GM12891 (cell line): ENCODE results near the gene ZDHHC7.
A peak's percentile ranks its signal among the peaks of the same experiment; 100 is the strongest.

Experiments
- DNase-seq: peaks from one replicate; pipeline ENCODE4 v3.0.0; 2011; ENCODE audit warnings: low spot score; ENCODE audit not compliant: insufficient read length
- FAIRE-seq: peaks from 2 replicates; lab custom pipeline; 2011; peaks lifted over from hg19 to GRCh38; lab: Jason Lieb, UNC
- PAX5 ChIP-seq: IDR thresholded peaks from 2 replicates; pipeline ENCODE4 v1.6.1; 2011; ENCODE audit warnings: low read length, moderate library complexity, mild to moderate bottlenecking; ENCODE audit not compliant: insufficient read depth, severe bottlenecking
- POLR2A ChIP-seq: IDR thresholded peaks from 2 replicates; pipeline ENCODE4 v1.6.1; 2011; ENCODE audit warnings: low read depth, low read length, control low read depth
- POLR2AphosphoS5 ChIP-seq: IDR thresholded peaks from 2 replicates; pipeline ENCODE4 v1.6.1; 2011; ENCODE audit warnings: low read depth, low read length, control low read depth
- POU2F2 ChIP-seq: IDR thresholded peaks from 2 replicates; pipeline ENCODE4 v1.6.1; 2011; ENCODE audit warnings: low read depth, mild to moderate bottlenecking, control low read depth, low read length, moderate library complexity
- SPI1 ChIP-seq: IDR thresholded peaks from 2 replicates; pipeline ENCODE4 v1.6.1; 2011; ENCODE audit warnings: low read depth, low read length, control low read depth
- TAF1 ChIP-seq: IDR thresholded peaks from 2 replicates; pipeline ENCODE4 v1.6.1; 2011; ENCODE audit warnings: low read depth, low read length, control low read depth

The ZDHHC7 gene

DNA sequence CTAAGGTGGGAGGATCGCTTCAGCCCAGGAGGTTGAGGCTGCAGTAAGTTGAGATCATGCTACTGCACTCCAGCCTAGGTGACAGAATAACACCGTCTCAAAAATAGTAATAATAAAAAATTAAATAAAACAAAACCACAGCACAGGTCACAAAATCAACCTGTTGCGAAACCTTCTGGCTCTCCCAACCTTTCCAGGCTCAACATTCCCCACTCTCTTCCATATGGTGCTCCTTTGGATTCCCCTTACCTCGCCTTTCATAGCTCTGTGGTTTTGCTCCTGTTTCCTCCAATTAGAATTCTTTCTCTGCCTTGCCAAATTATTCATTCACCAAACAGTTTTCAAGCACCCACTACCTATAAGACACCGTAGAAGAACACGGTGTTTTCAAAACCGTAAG is 4.7 kb downstream of the ZDHHC7 start:
- no peak for TF ChIP-seq SPI1
- no peak for TF ChIP-seq POU2F2
- no peak for TF ChIP-seq POLR2A
- TF ChIP-seq TAF1 = no peak
- TF ChIP-seq PAX5 = no peak
- TF ChIP-seq POLR2AphosphoS5 = no peak
- no peak for DNase-seq
- no peak for FAIRE-seq

DNA sequence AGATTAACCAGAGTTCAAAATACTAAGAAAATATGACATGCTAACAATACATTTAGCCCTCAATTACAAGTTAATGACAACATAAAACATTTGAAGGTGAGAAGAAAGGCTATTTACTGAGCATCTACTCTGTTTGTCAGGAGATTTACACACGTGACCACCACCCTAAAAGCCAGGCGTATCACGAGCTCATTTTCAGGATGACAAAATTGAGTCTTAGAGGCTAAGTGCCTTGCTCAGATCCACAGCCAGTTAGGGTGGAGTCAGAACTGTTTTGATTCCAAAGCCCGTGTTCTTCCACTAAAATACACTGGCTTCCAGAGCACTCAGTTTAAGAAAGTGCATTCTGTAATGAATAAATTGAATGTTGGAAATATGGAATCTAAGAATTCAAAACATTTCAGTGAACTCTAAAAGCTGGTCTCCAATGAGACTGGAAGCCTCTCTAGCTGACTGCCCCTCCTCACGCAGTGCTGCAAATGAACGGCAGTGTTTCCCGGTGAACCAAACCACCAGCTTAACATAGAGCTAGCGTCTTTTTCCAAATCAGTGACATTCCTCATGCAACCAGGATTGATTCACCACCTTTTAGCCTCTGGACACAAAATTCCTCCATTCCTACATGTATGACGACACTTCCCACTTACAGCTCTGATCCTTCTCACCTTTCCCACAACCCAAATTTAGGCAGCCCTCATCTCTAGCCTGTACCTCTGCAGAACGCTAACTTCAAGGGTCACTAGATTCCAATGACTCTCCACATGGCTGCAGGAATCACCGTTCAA is 5.9 kb downstream of the ZDHHC7 start:
- FAIRE-seq (no peak), DNase-seq (no peak)
- TF ChIP-seq PAX5 (no peak), TAF1 (no peak), POLR2AphosphoS5 (no peak), POU2F2 (no peak), POLR2A (no peak), SPI1 (no peak)

- TF ChIP-seq PAX5 = no peak
- TF ChIP-seq TAF1 = no peak
- TF ChIP-seq POU2F2 = no peak
- TF ChIP-seq SPI1 = no peak
- TF ChIP-seq POLR2A = no peak
- TF ChIP-seq POLR2AphosphoS5 = no peak
- no peak for DNase-seq
- FAIRE-seq = no peak
Observed at GRCh38 chr16:85004587-85005205, 6.6 kb downstream of the ZDHHC7 start.

DNA sequence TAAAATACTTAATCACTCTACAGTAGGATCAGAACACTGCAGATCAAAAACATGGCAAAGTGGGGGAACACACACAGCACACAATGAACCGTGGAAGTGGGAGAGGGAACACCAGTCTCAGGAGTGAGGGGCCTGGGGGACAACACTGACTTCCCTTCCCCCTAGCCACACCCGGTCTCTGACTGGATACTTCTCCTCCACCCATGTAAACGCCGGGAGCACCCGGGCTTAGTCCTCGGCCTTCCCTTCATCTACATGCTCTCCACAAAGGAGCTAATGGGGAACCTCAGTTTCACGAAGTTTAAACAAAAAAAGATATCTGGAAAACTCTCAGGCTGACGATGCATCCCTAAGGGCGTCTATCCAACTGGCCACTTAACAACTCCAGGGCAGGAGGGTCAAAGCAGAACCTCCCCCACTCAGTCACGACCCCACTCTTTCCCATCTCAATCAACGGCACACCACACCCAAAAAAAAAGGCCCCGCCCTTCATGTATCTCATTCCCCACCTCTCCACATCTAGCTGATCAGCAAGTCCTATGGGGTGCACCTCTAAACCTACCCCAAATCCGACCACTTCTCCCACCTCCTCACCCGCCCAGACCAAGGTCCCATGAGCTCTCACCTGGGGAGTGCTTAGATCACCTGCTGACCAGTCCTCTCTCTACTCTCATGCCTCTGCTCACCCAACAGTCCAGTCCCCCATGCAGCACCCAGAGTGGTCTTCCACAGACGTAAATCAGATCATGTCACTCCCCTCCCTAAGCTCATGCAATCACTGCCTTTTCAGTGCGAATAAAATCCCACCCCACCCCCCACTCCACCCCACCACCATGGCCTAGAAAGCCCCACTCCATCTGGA is 7.4 kb downstream of the ZDHHC7 start:
- TF ChIP-seq POLR2A = no peak
- TF ChIP-seq POU2F2 = no peak
- no peak for TF ChIP-seq TAF1
- no peak for TF ChIP-seq POLR2AphosphoS5
- TF ChIP-seq SPI1 = no peak
- TF ChIP-seq PAX5 = no peak
- DNase-seq (no peak), FAIRE-seq (no peak)

DNA sequence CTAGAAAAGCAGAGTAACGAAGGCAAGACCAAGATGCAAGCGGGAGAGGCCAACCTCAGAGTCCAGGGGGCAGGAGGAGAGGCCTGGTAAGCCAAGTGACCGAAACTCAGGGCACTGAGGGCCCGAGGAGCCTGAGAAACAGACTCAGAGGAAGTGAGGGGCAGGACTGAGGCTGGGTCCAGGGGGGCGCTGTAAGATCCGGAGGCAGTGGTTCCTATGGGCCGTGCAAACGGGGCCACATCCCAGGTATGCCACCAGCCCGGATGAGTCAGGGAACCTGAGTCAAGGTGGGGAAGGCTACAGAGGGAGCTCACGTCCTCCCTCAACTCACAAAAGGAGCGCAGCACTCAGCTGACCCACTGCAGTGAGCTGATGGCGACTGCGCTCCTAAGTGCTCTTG is 8.3 kb downstream of the ZDHHC7 start:
- DNase-seq (no peak), FAIRE-seq (no peak)
- TF ChIP-seq POLR2AphosphoS5 (no peak), POU2F2 (no peak), SPI1 (no peak), PAX5 (no peak), POLR2A (no peak), TAF1 (no peak)

GRCh38 chr16:85002608-85003007 is 8.7 kb downstream of the ZDHHC7 start:
- no peak for FAIRE-seq
- no peak for DNase-seq
- TF ChIP-seq POLR2AphosphoS5 = no peak
- peak; percentile 77 for TF ChIP-seq SPI1
- TF ChIP-seq POLR2A = no peak

DNA sequence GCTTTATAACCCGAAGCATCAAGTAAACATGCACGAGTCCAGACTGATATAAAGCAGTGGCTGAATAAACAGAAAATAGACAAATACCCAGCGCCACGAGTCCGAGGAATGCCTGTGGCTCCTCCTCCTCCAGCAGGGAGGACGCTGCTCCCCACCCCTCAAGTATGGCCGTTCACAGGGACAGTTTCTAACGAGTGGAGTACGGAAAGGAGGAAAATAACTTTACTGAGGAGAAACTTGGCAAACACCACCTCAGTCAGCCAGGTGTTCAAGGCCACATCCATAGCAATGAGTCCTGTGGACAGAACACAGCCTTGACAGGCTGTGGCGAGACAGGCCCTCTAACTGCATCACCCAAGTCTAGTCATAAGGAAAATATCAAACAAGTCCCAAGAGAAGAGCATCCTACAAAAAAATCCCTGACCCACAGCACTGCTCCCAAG is 9.2 kb downstream of the ZDHHC7 start:
- TF ChIP-seq PAX5 = no peak
- no peak for TF ChIP-seq SPI1
- no peak for TF ChIP-seq TAF1
- no peak for TF ChIP-seq POLR2AphosphoS5
- no peak for TF ChIP-seq POLR2A
- TF ChIP-seq POU2F2 = no peak
- FAIRE-seq = no peak
- DNase-seq = no peak

DNA sequence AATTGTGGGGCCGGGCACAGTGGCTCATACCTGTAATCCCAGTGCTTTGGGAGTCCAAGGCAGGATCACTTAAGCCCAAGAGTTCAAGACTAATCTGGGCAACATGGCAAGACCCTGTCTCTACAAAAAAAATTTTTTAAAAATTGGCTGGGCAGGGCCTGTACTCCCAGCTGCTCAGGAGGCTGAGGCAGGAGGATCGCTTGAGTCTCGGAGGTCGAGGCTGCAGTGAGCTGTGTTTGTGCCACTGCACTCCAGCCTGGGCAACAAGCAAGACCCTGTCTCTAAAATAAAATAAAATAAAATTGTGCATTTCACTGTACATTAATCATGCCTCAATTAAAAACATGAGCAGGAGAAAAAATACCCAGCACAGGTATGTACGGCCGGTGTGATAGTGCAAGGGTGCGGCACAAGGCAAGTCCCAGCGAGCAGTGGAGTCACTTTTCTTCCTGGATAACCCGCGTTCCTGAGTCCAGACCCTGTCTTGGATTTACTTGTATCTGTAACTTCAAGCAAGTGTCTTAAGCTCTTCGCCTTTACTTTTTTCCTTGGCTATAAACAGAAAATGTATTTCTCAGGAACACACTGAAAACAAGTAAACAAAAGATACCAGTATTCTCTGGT is 11.4 kb downstream of the ZDHHC7 start:
- TF ChIP-seq POU2F2 = no peak
- TF ChIP-seq POLR2AphosphoS5 = no peak
- no peak for TF ChIP-seq PAX5
- TF ChIP-seq POLR2A = no peak
- TF ChIP-seq TAF1 = no peak
- TF ChIP-seq SPI1 = no peak
- no peak for DNase-seq
- no peak for FAIRE-seq

DNA sequence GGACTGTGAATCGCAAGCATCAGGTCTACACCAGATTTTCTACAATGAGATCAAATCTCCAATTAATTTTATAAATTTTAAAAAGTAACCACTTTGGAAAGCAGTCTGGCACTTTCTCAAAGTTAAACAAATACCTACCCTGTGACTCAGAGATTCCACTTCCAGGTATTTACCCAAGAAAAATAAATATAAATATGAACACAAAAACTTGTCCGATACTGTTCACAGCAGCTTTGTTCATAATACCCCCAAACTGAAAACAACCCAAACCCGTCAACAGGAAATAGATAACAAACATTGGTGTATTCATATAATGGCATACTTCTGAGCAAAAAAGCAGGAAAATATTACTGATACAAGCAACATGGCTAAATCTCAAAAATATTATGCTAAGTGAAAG is 12.1 kb downstream of the ZDHHC7 start:
- DNase-seq = no peak
- no peak for FAIRE-seq
- TF ChIP-seq TAF1 (no peak), PAX5 (no peak), SPI1 (no peak), POLR2A (no peak), POLR2AphosphoS5 (no peak), POU2F2 (no peak)
